Epithelial cell of alveolus of lung (primary cell): ENCODE data around the gene ADORA2B. TPM values are rescaled to one million over a fixed set of nuclear protein-coding genes. Genes with fewer than 3 reads are reported as not detected.

Source experiments
- total RNA-seq: library from RNA; depleted of rRNA; stranded (reverse); fragments of >200 nt; gene quantifications from 2 replicates; pipeline ENCODE4 v1.2.1, GENCODE V29; 2015

The ADORA2B gene
- 14.9 and 21.6 TPM in 2 replicates for total RNA-seq

DNA sequence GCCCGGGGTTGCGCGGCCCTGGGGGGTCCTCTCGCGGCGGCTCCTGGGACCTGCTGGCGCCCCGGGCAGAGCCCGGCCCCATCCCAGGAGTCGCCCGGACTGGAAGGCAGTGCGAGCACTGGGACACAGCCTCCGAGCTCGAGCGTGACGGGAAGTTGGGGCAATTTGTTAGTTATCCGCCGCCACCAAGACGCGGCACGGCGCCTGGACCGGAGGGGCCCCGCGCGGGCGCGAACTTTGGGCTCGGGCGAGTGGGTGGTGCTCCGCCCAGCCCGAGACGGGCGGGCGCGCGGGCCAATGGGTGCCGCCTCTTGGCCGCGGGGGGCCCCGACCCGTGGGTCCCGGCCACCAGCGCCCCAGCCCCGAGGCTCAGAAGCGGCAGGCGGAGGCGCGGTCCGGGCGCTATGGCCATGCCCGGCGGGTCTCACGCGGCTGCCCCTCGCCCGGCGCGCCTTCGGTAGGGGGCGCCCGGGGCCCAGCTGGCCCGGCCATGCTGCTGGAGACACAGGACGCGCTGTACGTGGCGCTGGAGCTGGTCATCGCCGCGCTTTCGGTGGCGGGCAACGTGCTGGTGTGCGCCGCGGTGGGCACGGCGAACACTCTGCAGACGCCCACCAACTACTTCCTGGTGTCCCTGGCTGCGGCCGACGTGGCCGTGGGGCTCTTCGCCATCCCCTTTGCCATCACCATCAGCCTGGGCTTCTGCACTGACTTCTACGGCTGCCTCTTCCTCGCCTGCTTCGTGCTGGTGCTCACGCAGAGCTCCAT is at the start of gene ADORA2B:
Gene ADORA2B (plus strand): TSS at position 372 of the 768 bp plus-strand sequence. CDS start 119 bp downstream, at position 491.

GRCh38 chr17:15999141-15999973 is 54.4 kb downstream of the ADORA2B start, which contains the start of the genes TTC19 and ZSWIM7:
Gene TTC19, plus strand, starts transcription at chr17:15999824. Its CDS starts 25 bp downstream, at chr17:15999849.
Gene ZSWIM7, minus strand, starts transcription at chr17:15999704. Its CDS starts 110 bp downstream, at chr17:15999594.

Other genes starting within 250 kb of the ADORA2B start
- 26.2 and 60.8 TPM in 2 replicates for gene ZNF286A, start 245.4 kb upstream of the ADORA2B start, total RNA-seq
- 0.24 TPM in 1 of 2 replicates, not detected in the other for gene TBC1D26, start 212.8 kb upstream of the ADORA2B start, total RNA-seq
- gene ZSWIM7, start 54.6 kb downstream of the ADORA2B start, total RNA-seq = 11.9 and 20.2 TPM in 2 replicates
- gene TTC19, start 54.7 kb downstream of the ADORA2B start, total RNA-seq = 27.0 and 33.5 TPM in 2 replicates